Right forelimb (tissue), 1 donor: Measurements from ENCODE around the gene LAMA2.

Experiments used
- DNase-seq: peaks from one replicate; pipeline ENCODE4 v3.0.0-alpha.2; 2018

Gene LAMA2

GRCh38 chr6:129501740-129502660, 619.1 kb downstream of the LAMA2 start:
- DNase-seq, result no peak

- no peak for DNase-seq
Measured at GRCh38 chr6:129504456-129504855, 621.5 kb downstream of the LAMA2 start.

GRCh38 chr6:129507059-129507807, 624.3 kb downstream of the LAMA2 start:
- no peak for DNase-seq

GRCh38 chr6:129507846-129508245, 624.9 kb downstream of the LAMA2 start:
- DNase-seq, result no peak

- DNase-seq, result no peak
Measured at GRCh38 chr6:129508477-129509145, 625.7 kb downstream of the LAMA2 start.

- no peak for DNase-seq
Measured at GRCh38 chr6:129510950-129511349, 628.0 kb downstream of the LAMA2 start.

- DNase-seq, result no peak
Measured at GRCh38 chr6:129513471-129513870, 630.5 kb downstream of the LAMA2 start.

GRCh38 chr6:129515004-129515403, 632.1 kb downstream of the LAMA2 start:
- DNase-seq, result no peak

GRCh38 chr6:129516005-129516404, 633.1 kb downstream of the LAMA2 start:
- no peak for DNase-seq

- DNase-seq, result no peak
Measured at GRCh38 chr6:129516787-129517186, 633.8 kb downstream of the LAMA2 start.

- DNase-seq, result no peak
Measured at GRCh38 chr6:129517288-129517687, 634.4 kb downstream of the LAMA2 start.

- no peak for DNase-seq
Measured at GRCh38 chr6:129519750-129520149, 636.8 kb downstream of the LAMA2 start.

GRCh38 chr6:129521946-129522345, 639.0 kb downstream of the LAMA2 start:
- DNase-seq, result no peak

- DNase-seq, result no peak
Measured at GRCh38 chr6:129523816-129524215, 640.9 kb downstream of the LAMA2 start.

- no peak for DNase-seq
Measured at GRCh38 chr6:129525055-129525454, 642.1 kb downstream of the LAMA2 start.

GRCh38 chr6:129534926-129535325, 652.0 kb downstream of the LAMA2 start:
- DNase-seq, result no peak

- no peak for DNase-seq
Measured at GRCh38 chr6:129536271-129536670, 653.3 kb downstream of the LAMA2 start.

GRCh38 chr6:129539032-129539431, 656.1 kb downstream of the LAMA2 start:
- no peak for DNase-seq

GRCh38 chr6:129542705-129543104, 659.8 kb downstream of the LAMA2 start:
- DNase-seq, result no peak

GRCh38 chr6:129543981-129544380, 661.0 kb downstream of the LAMA2 start:
- no peak for DNase-seq

GRCh38 chr6:129544892-129545612, 662.1 kb downstream of the LAMA2 start:
- no peak for DNase-seq

- DNase-seq, result no peak
Measured at GRCh38 chr6:129546702-129547101, 663.8 kb downstream of the LAMA2 start.

GRCh38 chr6:129551486-129551885, 668.5 kb downstream of the LAMA2 start:
- DNase-seq, result no peak
